GM18502 (cell line): ENCODE measurements around the gene OR1L6.

Experiments used
- ATAC-seq: cut with Tn5 transposase; IDR thresholded peaks from one replicate; pipeline ENCODE4 v1.9.1; 2021; ENCODE audit warnings: mild to moderate bottlenecking; ENCODE audit not compliant: unreplicated experiment, poor library complexity

Gene OR1L6, protein sequence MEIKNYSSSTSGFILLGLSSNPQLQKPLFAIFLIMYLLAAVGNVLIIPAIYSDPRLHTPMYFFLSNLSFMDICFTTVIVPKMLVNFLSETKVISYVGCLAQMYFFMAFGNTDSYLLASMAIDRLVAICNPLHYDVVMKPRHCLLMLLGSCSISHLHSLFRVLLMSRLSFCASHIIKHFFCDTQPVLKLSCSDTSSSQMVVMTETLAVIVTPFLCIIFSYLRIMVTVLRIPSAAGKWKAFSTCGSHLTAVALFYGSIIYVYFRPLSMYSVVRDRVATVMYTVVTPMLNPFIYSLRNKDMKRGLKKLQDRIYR

DNA sequence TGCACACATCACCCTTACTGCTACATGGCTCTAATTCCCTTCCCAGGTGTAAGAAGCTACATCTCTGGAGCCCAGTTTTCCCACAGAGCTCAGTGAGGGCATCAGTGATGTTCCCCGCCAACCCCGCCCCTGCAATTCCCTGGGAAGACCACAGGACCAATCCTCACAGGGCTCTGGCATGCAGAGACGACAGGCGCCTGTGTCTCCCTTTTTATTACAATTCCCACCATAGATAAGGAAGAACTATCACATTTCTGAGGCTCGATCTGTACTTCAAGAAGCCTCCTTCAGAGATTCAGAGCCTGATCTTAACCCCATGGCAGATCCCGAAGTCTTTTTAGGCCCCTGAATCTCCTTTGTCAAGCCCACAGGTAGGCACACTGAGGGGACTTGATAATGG is at the start of gene OR1L6:
TSS of gene OR1L6 (plus strand) at position 301 of the 400 bp plus-strand sequence. CDS start 7,545 bp downstream, outside the sequence.
- no peak for ATAC-seq

DNA sequence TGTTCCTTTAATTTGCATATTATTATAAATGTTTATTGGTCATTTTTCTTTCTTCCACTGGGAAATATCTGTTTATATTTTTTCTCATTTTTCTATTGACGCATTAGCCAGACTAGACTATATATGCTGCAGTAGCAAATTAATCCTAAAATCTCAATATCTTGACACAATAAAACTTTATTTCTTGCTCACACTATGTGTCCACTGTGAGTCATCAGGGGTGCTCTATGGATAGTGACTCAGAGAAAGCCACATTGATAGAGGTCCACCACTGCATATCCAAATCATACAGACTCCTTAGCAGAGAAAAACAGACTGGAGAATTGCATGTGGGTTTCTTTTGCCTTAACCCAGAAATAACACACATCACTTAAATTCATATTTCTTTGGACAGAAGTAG is 46.4 kb upstream of the OR1L6 start:
- no peak for ATAC-seq

DNA sequence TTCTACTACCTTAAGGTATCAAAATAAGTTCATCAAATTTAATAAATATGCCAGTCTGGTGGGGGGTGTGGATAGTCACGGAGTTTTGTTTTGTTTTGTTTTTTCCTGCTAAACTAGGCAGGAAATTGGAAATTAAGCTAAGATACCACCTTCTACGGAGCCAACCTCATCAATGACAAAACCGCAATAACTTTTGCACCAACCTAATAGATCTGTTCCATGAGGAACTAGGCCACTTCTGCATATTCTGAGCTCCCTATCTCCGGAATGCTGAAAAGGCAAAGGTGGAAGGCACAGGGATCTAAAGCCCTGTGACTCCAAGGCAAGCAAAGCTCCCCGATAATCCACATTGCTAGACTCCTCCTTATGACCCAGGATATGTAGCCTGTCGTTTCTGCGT is 24.1 kb upstream of the OR1L6 start:
- no peak for ATAC-seq

DNA sequence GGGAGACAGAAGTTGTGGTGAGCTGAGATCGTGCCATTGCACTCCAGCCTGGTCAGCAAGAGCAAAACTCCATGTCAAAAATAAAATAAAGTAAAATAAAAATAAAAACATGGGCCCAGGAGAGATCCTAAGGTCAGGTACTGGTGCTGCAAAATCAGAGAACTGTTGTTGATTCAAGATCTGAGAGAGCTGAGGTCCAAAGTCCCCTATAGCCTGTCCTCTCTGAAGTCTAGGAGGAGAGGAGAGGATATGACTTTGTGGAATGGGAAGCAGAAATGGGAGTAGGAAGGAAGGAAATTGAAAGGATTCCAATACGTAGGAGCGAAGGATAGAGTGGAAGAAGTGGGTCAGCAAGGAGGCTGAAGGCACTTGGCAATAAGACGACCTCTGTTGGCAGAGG is 22.9 kb upstream of the OR1L6 start:
- ATAC-seq, result no peak

DNA sequence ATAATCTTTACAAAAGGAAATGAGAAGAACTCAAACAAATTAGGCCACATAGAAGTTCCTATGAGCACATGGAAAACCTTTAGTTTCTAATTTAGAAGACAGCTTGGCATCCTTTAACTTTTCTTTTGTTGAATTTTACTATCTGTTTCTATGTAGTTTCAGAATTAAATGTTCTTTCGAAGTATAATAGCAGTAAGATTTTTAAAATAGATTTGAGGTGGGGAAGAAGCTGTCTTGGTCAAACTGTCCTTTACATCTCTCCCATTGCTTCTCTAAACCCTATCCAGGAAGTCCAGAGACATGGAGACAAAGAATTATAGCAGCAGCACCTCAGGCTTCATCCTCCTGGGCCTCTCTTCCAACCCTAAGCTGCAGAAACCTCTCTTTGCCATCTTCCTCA is 18.4 kb upstream of the OR1L6 start, which contains the start of gene OR1L4:
TSS of gene OR1L4 (plus strand) at position 301 of the 400 bp plus-strand sequence. CDS start at position 301, 0 bp downstream.
- ATAC-seq, result no peak

DNA sequence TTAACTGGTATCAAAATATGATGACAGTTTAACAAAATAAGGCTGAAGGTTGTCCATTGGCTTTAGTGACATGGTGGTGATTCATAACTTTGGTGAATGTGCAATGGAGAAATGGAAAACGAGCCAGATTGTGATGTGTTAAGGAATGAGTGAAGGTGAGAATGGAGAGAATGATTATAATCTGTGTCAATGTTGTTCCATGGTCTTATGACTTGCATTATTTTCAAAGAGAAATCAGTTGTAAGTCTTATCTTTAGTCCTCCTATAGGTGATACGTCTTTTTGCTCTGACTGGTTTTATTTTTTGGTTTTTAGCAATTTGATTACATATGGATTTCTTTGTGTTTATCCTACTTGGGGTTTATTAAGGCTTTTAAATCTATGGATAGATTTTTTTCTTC is 12.7 kb downstream of the OR1L6 start:
- ATAC-seq, result no peak

DNA sequence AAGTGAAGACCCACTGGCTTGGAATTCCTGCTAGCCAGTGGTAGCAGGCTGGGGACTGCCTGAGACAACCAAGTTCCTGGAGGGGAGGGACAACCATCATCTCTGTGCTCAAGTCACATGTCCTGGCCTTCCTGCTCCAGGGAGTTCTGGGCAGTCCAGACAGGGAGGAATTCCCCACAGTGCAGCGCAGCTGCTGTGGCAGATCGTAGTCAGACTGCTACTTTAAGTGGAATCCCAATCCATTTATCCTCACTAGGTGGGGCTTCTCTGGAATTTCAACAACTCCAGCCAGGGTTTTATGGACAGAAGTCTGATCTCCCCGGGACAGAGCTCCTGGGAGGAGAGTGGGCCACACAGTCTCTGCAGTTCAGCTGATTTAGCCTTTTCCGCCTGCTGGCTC is 25.7 kb downstream of the OR1L6 start:
- no peak for ATAC-seq

DNA sequence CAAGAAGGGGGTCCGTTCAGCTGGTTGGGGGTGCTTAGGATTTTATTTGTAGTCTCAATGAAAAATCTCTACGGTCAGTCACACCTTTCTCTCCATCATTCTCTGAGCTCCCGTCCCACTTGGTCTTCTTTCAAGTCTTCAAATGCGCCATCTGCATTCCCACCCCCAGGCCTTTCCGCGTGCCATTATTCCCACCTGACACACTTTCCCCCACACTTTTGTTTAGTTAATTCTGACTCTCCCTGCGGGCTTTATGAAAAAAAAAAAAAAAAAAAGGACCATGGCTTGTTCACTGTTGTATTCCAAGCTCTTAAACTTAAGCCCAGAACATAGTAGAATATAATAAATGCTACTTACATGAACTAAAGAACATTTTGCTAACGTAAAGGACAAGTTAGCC is 34.9 kb downstream of the OR1L6 start:
- ATAC-seq, result no peak

DNA sequence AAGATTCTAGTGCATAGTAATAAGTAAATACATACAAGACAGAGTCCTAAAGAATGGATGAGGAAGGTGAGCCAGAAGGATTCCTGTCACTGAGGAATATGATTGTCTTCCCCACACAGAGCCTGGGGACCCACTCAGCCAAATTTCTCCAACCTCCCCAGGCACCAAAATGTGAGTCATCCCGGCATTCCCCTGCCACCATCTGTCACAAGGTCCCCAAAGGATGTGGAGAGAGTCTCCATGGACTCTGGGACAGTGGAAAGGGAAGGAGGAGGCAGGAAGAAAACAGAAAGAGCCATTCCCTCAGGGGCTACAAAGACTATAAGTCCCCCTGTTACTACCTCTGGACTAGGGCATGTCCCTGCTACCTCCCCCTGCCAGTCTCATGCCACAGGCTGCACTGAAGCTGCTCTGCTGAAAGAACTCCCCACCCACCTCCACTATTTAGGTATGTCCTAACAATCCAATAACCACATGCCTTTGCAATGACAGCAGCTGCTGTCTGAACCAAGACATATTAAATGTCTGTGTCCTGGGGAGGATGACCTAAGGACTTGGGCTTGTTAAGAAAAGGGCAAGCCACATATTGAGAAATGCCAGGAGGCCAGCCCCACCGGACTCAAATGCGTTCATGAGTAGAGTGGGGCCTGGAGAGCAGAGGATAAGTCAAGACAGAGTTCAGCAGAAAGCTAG is 36.0 kb downstream of the OR1L6 start:
- no peak for ATAC-seq

DNA sequence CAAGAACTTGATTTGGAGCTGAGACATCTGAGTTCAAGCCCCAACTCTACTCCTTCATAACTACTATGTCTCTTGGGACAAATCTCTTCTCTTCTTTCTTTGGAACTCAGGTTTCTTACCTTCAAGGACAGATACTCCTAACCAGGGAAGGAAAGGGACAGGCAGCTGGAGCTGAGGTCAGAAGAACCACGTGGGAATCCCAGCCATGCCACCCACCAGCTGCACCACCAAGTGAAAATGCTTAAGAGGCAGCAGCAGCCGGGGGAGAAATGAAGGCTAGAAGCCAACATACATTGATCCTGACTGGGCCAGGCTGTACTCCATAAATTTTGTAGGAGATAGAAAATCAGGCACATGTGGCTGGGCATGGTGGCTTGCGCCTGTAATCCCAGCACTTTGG is 37.1 kb downstream of the OR1L6 start:
- no peak for ATAC-seq

DNA sequence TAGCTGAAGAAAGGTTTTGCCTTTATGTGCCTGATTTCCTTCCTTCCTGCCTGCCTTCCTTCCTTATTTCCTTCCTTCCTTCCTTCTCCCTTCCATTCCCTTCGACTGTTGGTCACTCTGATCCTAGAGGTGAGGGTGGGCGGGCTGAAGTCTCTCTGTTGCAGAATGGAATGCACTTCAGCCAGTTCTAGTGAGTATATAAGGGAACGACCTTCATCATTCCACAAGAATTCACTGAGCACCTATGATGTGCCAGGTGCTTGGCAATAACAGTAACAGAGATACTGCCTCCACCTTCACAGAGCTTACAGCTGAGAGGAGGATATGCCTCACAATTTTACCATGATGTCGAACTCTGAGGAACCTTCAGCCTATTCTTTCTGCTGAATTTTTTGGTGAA is 37.9 kb downstream of the OR1L6 start:
- no peak for ATAC-seq

DNA sequence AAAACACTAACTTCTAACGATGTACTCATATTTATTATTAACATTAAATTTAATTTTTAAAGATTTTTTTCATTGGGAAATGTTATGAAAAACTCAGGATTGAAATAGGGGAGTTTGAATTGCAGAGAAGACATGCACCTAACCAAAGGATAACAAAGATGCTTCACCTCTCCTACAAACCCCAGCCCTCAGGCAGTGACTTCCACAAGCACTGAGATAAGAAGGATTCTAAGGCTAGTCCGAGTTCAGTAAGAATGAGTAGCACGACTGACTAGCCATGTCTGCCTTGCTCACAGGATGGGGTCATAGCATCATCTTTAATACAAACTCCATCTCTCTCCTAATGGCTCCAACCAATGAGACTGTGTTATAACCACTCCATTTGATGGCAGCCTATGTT is 39.6 kb downstream of the OR1L6 start:
- ATAC-seq, result no peak

DNA sequence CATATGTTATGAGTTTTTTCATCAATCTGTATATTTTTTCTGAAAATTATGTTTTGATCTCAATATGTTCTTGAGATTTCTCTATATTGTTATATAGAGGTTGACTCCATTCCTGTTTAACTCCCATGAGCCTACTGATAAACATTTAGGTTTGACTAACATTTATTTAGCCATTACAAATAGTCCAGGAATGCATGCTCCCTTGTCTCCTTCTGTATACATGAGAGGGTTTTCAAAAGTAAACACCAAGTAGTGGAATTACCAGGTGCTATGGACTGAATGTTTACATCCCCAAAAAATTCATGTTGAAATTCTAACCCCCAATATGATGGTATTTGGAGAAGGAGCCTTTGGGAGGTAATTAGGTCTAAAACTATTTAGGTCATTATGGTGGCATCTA is 43.2 kb downstream of the OR1L6 start:
- ATAC-seq, result no peak

DNA sequence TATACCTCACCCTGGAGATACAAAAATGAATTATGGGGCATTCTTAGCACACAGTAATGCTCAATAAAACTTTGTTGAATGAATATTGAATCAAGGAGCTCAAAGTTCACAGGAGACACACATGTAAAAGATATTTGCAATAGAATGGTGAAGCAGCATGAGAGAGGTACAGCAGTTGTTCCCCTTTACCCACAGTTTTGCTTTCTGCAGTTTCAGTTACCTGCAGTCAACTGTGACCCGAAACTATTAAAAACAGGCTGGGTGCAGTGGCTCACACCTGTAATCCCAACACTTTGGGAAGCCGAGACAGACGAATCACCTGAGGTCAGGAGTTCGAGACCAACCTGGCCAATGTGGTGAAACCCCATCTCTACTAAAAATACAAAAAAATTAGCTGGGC is 44.2 kb downstream of the OR1L6 start:
- no peak for ATAC-seq

DNA sequence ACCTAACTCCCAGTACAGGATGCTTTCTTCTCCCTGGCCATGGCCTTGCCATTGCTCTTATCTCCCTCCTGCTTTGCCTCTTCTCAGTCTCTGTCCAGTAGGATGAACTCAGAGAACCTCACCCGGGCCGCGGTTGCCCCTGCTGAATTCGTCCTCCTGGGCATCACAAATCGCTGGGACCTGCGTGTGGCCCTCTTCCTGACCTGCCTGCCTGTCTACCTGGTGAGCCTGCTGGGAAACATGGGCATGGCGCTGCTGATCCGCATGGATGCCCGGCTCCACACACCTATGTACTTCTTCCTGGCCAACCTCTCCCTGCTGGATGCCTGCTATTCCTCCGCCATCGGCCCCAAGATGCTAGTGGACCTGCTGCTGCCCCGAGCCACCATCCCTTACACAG is 46.7 kb downstream of the OR1L6 start, which contains the start of gene OR5C1:
TSS of gene OR5C1 (plus strand) at position 103 of the 400 bp plus-strand sequence. CDS start at position 103, 0 bp downstream.
- ATAC-seq, result no peak

DNA sequence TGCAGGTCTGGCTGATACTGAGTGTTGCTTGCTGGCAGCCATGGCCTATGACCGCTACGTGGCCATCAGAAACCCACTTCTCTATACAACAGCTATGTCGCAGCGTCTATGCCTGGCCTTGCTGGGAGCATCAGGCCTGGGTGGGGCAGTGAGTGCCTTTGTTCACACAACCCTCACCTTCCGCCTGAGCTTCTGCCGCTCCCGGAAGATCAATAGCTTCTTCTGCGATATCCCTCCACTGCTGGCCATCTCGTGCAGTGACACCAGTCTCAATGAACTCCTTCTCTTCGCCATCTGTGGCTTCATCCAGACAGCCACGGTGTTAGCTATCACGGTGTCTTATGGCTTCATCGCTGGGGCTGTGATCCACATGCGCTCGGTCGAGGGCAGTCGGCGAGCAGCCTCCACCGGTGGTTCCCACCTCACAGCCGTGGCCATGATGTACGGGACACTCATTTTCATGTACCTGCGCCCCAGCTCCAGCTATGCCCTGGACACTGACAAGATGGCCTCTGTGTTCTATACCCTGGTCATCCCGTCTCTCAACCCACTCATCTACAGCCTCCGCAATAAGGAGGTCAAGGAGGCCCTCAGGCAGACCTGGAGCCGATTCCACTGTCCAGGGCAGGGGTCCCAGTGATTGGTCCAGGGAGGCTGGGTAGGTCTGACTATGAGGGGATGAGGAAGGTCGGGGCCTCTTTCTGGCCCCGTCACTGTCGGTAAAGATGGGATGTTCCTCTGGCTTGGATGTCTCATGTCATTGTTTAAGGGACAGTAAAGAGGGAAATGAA is 47.3 kb downstream of the OR1L6 start:
- no peak for ATAC-seq

DNA sequence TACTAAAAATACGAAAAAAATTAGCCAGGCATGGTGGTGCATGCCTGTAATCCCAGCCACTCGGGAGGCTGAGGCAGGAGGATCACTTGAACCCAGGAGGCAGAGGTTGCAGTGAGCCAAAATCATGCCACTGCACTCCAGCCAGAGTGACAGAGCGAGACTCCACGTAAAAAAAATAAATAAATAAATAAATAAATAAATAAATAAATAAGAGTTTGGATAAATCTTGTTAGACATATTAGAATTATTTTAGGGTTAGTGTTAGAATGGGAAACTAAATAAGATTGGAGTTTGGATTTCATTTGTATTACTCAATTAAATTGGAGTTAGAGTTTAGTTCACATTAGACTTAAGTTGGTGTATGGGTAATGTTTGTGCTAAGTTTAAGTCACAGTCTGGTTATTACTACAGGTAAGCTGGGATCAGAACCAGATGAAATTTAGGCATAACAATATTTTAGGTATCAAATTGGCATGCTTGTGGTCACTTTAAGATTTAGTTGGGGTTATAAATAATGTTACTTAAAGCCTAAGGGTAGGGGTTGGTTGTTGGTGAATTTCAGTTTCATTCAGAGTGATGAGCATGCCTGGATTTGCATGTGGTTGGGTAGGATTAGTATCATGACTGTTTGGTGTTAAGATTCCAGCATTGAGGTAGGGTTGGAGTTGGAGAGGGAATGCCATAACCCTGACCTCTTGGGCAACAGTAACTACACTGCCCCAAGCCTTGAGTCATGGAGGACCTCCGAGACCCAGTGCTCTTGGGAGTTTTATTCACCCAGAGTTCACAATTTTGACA is 50.0 kb downstream of the OR1L6 start:
- peak; percentile 78 for ATAC-seq

DNA sequence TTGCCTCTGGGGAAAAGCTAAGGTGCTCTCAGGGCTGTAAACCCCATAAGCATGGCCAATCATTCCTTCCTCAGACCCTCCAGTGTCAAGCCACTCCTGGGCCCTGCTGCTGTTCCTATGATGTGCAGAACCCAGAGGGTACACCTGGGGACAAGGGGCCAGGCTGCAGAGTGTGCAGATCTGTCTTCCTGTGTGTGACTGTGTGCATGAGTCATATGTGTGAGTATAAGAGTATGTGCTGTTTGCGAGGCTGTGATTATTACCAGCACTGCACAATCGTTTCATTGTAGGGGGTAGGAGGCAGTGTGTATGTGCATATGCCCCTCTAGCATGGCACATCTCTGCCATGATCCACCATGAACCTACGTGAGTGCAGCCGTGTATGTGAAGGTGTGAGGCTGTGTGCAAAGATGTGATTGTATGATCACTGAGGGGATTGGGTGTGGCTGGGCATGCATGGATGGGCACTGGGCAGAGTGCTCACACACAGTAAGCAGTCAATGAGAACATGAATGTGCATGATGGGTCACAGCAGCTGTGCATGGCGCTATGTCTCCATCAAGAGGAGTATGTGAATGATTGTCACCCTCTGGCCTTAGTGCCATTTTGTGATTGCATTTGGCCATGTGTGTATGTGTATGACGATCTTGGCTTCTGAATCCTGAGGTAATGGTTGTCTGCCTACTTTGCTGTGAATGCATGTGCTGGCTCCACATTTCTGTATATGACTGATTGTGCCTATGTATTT is 55.4 kb downstream of the OR1L6 start:
- ATAC-seq, result no peak
